GM18508 (cell line): ENCODE results near the gene NSG1.

ENCODE experiments used
- ATAC-seq: cut with Tn5 transposase; IDR thresholded peaks from one replicate; pipeline ENCODE4 v1.9.1; 2021; ENCODE audit warnings: moderate number of reproducible peaks; ENCODE audit not compliant: insufficient read depth, unreplicated experiment

The NSG1 gene

DNA sequence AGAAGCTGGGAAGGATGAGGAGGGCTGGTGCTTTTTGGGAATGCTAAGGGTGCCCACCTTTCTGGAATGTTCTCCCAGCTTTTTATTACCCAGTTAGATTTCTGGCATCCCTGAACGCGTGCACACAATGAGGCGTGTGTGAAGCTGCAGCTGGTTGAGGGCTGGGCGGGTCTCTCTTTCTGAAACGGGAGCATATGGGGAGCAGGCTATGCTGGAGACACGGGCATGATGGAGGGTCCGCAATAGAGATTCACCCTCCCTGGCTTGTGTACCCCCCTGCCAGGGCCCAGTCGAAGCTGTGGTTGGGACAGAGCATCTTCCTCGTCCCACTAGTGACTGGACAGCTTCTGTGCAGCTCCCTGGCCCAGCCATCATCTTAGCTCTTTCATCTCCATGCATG, 8.5 kb downstream of the NSG1 start:
- no peak for ATAC-seq

- no peak for ATAC-seq
Observed at GRCh38 chr4:4395849-4396627, 9.1 kb downstream of the NSG1 start.

GRCh38 chr4:4396628-4397440, 9.9 kb downstream of the NSG1 start:
- ATAC-seq: no peak

GRCh38 chr4:4397441-4397819, 10.5 kb downstream of the NSG1 start:
- no peak for ATAC-seq

DNA sequence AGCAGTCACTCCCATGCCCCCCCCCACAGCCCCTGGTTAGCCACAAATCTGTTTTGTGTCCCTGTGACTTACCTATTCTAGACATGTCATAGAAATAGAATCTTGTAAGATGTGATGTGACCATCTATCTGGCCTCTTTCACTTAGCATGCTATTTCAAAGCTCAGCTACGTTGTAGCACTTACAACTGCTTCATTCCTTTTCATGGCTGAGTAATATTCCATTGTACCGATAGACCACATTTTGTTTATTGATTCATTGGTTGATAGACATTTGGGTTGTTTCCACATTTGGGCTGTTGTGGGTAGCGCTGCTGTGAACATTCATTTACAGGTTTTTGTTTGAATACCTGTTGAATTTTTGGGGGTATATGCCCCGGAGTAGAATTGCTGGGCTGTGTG, 11.5 kb downstream of the NSG1 start:
- no peak for ATAC-seq

DNA sequence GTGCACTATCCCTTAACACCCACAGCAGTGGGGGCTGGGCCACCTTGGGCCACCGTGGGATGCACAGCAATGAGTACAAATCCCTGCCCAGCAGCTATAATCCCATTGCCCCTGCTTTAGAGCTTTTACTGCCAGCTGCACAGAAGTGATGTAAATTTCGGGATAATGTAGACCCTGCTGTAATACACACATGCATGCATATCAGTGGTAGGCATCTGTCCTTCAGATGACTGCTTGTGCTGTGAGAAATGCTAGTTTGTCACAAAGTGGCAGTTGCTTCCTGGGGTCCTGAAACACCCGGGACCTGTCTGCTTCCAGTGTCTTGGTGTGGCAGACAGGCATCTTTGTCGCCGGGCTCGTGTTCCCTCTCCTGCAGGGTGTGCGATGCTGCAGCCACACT, 14.1 kb downstream of the NSG1 start:
- no peak for ATAC-seq

DNA sequence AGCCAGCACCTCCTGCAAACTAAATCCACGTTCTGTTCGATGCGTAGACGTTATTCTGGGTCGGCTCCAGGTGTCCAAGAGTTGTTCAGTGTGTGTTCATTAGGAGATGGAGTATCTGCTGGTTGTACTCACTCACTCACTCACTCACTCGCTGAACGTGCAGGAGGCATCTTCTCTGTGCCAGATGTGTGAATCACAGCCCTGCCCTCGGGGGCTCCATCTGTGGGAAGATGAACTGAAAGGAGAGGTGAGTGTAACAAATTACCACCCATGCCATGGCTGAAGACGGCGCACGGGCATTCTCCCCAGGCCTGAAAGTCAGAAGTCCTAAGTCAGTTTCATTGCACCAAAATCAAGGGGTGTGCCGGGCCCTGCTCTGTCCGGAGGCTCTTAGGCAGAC, 16.1 kb downstream of the NSG1 start:
- ATAC-seq: no peak

DNA sequence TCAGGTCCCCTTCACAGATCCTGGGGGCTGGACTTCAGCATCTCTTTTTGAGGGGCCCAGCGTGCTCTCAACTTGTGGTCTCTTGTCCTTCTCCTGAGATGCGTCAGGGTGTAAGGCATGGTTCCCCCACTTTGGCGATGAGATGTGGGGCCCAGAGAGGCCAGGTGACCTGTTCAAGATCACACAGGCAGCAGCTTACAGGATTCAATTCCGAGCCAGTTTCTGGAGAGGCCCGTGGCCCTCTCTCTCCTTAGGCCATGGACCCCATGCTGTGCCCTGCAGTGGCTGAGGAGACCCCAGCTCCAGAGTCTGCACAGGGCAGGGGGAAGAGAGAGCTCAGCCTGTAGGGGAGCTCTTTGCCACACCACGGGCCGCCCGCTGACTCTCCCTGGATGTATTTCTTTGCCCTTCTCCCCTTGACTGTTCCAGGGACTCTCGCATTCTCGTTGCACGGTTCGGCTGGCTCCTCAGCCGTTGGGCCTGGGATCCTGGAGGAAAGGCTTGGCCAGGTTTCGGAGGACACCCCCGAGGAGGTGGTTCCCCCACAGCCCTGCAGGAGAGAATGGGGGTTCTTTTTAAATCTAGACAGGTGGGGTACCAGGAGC, 18.6 kb downstream of the NSG1 start:
- no peak for ATAC-seq

DNA sequence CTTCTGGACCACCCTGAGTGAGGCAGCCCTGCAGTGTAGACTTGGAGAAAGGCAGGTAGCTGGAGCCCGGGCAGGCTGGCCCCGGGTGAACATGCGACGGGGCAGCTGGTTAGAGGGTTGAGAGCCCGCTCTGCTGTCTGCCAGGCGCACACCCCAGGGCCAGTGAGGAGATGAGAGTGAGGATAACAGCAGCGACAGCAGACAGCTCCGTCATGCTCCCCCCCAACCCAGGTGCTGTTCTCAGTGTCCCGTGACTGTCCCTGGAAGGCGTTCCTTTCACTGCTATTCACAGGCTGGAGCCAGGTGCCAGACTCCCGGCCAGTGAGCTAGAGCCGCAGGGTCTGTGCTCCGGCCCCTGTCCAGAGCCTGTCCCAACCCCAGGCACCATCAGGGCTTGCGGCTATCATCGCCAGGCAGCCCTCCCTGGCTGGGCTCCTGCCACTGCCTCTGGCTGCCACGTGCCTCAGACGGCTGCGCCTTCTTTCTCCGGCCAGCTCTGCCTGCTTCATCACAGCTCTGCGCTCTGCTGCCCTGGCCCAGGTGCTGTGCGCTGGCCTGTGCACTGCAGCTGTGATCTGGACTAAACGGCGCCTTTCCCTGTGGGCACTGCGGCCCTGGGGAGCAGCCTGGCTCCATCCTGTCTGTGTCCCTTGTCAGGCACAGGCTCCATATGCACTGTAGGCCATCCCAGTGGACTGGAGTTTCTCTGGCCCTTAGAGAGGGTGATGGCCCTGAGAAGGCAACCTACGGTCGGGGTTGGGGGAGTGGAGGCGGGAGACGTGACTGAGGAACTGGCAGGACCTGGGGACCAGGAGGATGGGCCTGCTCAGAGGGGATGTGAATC, 19.8 kb downstream of the NSG1 start:
- no peak for ATAC-seq

GRCh38 chr4:4407299-4408131, 20.6 kb downstream of the NSG1 start:
- no peak for ATAC-seq

DNA sequence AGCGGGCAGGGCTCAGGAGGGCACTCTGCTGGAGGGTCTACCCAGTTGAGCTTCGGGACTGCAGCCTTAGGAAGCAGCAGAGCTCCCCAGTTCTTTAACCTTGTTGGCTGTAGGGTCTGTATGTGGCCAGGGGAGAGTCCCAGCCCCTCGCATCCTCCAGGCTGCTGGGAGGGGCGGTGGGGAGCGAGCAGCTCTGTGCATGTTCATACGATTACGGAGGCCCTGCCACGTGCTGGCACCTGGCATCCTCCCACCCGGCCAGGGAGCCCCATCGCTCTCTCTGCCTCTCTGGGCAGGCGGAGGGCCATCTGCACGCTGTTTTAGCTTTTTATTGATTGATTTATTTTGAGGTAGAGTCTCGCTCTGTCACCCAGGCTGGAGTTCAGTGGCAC, 21.2 kb downstream of the NSG1 start:
- no peak for ATAC-seq

- ATAC-seq: no peak
Observed at GRCh38 chr4:4408576-4409335, 21.9 kb downstream of the NSG1 start.

DNA sequence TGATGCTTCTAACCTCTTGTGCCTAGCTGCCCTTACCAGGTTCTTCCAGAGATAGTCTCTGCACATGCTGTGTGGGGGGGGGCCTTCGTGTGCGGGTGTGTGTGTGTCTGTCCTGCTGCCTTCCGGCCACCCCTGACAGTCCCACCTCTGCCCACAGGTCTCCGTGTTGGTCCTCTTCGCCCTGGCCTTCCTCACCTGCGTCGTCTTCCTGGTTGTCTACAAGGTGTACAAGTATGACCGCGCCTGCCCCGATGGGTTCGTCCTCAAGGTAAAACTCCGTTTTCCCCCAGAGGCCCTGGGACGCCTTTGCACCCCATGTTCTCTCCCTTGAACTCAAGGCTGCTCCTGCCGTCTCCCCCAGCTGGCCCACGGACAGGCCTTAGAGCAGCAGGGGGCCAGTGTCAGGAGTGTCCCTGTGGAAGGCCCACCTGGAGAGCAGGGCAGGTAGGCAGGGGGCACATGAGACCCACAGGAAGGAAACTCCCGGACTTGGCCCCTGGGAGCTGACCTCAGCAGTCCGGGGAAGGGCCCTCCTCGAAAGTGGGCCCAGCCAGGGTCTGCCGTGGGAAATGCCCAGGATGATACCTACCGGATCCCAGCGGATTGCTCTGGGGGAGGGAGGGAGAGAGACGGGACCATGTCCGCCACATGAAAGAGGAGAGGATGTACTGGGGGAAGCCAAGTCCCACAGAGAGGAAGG, 22.7 kb downstream of the NSG1 start:
- ATAC-seq: no peak

GRCh38 chr4:4410271-4410670, 23.4 kb downstream of the NSG1 start:
- no peak for ATAC-seq

GRCh38 chr4:4411906-4412305, 25.0 kb downstream of the NSG1 start:
- ATAC-seq: no peak

GRCh38 chr4:4412641-4413372, 25.9 kb downstream of the NSG1 start:
- no peak for ATAC-seq

DNA sequence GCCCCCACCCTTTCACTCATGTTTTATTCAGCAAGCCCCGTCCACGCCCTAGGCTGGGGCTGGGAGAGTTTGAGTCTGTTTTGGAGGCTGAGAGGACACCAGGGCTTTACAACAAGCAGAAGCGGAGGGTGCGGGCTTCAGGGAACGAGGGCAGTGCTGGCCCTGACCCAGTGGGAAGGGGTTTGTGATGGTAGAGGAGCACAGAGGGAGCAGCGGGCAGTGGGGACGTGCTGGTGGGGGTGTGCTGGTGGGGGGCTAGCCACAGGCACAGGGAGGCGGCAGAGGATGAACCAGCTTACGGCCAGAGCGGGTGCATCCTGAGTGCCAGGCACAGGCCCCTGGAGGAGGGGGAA, 26.4 kb downstream of the NSG1 start:
- no peak for ATAC-seq

DNA sequence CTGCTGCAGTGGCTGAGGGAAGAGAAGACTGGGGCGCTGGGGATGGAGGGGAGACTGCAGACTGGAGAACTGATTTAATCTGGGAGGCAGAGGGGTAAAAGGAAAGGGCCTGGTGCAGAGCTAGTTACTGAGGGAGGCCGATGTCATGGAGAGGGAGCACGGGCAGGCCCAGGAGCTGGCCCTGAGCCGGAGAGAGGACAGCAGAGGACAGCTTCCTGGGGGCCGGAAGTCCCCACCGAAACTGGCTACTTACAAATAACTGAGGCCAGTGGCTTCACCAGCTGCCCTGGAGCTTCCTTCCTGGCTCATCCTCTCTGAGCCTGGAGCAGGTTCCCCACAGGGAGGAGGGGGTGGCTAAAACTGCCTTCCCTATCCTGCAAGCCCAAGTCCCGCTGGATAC, 26.9 kb downstream of the NSG1 start:
- no peak for ATAC-seq
